ENCODE results near the gene TEX14.
"Not testable (repeated sequence)": the region's sequence is repeated elsewhere in the genome, so short reads cannot be mapped to it uniquely, and the experiment has no call there.

TEX14 gene

GRCh38 chr17:58557981-58558380 is 133.9 kb downstream of the TEX14 start:
- no peak for DNase-seq

- no peak for DNase-seq
Measured at GRCh38 chr17:58556833-58557250, 135.0 kb downstream of the TEX14 start.

- DNase-seq, result not testable (repeated sequence)
Measured at GRCh38 chr17:58555109-58555508, 136.7 kb downstream of the TEX14 start.

- no peak for DNase-seq
Measured at GRCh38 chr17:58541249-58541648, 150.6 kb downstream of the TEX14 start.

DNA sequence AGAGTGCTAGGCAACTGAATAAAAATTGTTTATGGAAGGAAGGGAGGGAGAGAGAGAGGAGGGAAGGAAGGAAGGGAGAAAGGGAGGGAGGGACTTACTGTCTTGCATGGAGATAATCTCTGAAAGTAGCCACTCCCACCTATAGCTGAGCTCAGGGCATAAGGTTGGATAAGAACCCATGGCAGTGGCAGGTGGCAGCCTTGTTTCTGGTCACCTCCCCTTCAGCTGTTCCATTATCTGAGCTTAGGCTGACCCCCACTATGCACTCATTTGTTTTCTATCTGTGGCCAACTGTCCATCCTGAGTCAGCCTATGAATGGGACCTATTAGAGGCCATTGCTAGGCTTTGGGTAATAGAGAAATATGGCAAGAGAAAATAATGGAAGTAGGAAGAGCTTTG is 152.1 kb downstream of the TEX14 start:
- DNase-seq, result no peak

DNA sequence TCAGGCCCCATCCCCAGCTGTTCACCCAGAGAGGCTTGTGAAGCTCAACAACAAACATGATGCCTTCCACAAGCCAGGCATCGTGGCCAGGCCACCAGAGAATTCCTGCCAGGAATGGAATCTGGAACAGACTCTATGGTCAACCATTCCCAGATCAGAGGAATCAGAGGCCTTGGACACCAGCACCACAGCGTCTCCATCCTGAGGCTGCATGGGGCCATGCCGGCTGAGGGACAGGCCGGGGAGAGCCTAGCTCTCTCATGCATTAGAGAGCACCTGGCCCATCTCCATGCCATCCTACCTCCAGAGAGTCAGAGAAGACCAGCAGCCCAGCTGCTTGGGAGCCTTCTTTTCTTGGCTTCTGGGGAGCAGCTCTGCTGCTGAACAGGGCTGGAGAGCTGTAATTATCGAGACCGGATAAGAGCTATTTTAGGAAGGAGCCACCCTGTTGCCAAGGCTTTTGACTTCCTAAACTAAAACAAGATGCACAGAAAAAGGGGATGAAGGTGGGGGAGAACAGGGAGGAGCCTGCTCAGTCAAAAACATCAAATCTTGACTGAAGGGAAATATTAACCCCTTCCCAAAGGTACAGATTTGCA is 152.9 kb downstream of the TEX14 start:
- DNase-seq, result no peak

DNA sequence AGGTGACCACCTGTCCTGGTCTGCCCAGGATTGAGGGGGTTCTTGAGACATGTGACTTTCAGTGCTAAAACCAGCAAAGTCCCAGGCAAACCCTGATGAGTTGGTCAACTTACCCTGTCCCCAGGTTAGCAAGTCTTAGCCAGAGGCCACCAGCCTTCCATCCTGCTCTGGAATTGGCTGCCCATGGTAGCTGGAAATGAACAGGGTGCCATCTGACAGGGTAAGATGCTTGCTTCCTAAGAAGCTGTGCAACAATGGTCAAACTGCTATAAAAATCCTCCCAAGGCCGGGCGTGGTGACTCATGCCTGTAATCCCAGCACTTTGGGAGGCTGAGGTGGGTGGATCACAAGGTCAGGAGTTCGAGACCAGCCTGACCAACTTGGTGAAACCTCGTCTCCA is 154.6 kb downstream of the TEX14 start:
- no peak for DNase-seq

DNA sequence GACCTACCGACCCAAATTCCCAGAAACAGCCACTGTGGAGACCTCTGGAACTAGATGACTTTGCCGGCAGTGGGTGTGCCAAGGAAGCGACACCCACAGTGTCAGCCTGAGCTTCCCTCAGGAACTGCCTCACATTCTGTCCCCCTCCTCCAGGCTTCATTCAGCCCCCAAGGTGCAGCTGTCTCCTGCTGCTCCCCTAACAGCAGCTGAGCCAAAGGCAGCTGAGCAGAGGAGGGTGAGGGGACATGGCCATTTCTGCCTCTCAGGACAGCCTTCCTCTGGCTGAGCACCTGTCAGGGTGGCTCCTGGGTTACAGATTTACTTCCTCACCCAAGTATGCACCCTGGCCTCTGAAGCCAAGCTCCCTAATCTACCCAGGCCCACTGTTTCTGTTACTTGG is 155.3 kb downstream of the TEX14 start:
- no peak for DNase-seq

DNA sequence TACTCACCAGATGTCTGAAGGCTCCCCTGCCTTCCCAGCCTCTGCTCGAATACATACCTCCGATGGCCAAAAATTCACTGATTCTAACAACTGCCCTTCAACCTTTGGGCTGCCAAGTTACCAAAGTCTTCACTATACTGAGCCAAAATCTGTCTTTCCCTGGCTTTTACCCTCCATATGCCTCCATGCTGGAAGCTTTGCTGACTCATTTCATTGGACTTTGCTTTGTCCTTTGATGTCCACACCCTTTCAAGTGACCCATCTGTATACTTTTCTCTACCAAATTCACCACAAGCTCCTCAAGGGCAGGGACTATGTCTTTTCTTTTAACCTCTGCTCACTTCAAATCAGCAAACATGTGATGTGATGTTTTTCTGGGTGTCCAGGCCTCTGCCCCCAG is 156.4 kb downstream of the TEX14 start:
- DNase-seq, result no peak

DNA sequence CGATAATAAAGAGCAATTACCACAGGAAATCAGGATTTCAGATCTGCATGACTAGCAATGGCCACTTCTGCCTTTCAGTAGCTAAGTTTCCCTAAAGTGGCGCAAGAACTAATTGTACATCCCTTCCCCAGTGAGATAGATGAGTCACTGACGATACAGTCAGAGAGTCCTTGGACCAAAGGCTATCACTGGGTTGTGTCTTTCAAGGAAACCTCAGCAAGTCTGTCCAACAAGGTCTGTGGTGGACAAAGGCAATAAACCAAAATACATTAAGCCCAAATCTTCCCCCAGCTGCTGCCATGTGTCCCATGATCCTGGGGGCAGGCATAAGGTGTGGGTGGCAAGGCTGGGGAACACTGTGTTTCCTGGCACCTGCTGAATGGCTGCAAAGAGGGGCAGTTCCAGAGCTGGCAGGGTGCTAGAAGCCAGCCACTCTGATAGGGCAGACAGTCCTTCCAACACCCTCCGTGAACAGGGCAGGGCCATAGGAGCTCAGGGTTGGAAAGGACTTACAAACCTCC is 156.9 kb downstream of the TEX14 start:
- DNase-seq, result no peak

DNA sequence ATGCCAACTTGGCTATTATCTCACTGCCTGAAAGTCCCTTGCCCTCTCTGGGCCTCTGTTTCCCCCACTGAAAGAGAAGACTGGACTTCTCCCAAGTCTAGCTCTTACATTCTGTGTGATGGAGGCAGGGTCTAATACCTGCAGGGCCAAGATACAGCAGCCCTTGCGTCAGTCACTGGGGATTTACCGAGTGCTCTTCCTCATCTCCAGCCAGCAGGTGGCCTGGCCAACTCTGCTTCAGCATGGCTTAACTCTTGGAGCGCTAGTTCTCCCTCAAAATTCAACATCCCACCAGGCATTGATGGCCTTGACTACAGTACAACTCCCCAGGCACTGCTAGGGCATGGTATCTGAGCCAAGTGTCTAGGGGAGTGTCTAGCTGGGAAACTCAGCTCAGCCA is 157.5 kb downstream of the TEX14 start:
- DNase-seq, result no peak

DNA sequence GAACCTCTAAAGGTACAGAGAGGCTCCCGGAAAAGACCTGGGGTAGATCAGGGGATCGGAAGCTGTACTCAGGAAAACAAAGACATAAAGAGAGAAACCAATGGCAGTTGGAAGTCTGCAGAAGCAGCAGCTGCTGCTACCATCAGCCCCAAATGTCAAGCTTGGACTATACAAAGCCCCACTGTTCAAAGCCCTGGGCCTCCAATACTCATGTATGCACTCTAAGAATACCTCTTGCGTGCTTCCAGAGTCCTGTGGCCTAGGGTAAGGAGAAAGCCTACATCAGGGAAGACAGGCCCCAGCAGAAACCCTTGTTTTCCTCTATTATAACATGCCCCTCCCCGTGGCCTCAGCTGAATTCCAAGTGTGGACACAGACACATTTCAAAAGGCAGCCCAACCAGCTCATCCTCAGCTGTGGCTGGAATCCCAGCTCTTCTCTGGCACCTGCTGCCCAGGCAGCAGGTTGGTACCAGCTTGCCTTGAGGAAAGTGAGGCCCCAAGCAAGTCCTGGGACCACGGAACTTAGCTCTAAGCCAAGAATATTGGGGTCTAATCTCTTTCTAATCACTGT is 158.1 kb downstream of the TEX14 start:
- no peak for DNase-seq

GRCh38 chr17:58532555-58532951 is 159.3 kb downstream of the TEX14 start:
- no peak for DNase-seq

DNA sequence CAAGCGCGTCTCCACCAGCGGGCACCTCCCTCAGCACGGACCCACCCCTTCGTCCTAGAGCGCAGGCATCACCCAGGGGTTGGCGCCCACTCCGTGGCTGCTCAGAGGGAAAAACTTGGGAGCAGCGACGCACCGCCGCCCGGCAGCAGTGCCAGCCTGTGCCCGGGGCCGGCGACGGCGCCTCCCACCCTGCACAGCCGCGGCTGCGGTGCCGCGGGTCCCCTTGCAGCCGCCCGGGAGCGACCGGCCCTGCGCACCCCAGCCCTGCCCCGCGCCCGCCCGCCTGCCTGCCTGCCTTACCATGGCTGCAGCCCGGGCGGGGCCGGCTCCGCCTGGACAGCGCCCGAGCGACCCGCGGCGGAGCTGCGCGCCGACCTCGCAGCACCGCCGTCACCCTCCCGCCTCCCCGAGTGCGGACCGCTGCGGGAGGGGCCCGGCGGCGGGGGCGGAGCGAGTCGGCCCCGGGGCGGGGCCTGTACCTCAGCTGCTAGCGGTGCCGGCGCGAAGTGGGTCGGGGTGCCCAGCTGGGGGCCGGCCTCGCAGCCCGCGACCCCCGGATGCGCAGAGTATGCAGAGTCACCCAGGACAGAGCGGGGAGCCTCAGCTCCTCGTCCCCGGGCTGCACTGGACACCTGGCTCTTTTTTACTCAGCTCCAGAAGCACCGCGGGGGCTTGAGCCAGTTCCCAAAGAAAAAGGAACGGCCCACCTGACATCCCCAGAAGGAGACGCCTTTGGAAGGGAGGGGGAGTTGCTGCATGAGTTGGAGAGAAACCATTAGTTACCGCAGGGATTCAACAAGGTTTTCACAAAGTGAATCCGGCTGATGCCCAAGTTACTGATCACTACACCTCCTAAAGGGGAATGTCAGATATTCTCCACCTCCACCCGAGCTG is 159.9 kb downstream of the TEX14 start:
- peak; percentile 66 for DNase-seq

DNA sequence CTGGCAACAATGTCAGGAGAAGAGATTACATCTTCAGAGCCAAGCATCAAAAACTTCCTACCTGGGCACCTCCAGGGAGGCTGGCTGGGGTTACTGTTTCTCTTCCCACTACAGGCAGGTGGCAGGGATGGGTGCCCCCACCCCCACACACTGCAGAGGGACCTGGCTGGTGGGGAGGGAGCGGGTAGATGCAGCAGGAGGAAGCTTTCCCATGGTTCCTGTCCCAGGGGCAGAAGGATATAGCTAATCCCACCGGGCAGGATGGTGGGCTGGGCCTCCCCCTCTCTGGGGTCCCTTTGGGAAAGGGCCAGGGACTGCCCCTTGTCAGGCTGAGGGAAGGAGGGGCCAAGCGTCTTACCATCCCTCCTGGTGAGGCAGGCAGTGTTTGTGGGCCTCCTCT is 160.7 kb downstream of the TEX14 start:
- no peak for DNase-seq

- no peak for DNase-seq
Measured at GRCh38 chr17:58530655-58531054, 161.2 kb downstream of the TEX14 start.

- DNase-seq, result no peak
Measured at GRCh38 chr17:58529275-58529674, 162.6 kb downstream of the TEX14 start.

GRCh38 chr17:58528443-58528842 is 163.4 kb downstream of the TEX14 start:
- no peak for DNase-seq

DNA sequence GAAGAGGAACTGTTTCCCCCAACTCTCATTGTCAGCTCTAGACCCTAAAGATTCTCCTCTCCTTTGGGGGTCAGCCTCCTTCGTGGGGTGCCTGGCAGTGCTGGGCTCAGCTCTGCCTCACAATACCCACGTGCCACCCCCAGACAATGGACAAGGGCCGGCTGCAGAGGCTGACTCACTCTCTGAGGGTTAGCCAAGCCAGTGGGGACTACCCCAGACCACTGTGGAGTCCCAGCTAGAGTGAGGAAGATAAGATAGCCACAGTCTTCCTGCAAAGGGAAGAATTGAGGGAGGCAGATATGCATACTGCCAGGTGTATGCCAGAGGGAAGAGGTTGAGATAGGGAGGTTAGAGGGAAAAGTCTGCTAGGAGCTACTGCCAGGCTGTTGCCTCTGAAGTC is 163.9 kb downstream of the TEX14 start:
- no peak for DNase-seq

- DNase-seq, result no peak
Measured at GRCh38 chr17:58527306-58527705, 164.5 kb downstream of the TEX14 start.

DNA sequence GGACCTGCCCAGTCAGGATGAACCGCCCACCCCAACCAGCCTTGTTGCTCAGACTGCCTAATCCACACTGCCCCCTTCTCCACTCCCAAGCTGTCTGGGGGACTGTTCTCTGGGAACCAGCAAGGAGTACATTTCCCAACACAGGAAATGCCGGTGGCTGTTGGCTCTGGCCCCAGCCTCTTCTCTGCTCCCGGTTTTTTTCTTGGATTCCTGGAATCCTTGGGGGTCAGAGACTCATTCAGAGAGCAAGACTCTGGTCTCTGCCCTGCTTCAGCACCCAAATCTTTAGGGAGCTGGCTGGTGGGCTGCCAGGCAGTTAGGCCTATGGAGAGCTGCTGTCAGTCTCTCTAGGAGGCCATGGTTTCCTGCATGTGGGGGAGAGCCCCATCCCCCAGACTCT is 166.6 kb downstream of the TEX14 start:
- DNase-seq, result peak; percentile 72

DNA sequence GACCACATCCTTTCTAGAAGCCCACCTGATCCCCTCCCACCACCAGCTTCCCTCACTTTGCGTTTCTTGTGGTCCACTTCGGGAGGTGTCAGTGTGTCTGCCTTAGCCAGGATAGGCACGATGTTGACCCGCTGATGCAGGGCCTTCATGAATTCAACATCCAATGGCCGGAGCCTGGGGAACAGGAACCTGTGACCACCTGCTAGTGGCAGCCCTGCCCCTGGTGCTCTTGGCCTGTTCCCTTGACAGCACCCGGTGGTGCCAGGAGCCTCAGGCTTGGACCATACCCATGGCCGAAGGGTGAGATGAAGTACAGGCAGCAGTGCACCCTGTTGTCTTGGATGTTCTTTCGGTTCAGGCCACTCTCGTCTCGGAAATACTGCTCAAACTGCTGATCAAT is 170.2 kb downstream of the TEX14 start:
- no peak for DNase-seq

DNA sequence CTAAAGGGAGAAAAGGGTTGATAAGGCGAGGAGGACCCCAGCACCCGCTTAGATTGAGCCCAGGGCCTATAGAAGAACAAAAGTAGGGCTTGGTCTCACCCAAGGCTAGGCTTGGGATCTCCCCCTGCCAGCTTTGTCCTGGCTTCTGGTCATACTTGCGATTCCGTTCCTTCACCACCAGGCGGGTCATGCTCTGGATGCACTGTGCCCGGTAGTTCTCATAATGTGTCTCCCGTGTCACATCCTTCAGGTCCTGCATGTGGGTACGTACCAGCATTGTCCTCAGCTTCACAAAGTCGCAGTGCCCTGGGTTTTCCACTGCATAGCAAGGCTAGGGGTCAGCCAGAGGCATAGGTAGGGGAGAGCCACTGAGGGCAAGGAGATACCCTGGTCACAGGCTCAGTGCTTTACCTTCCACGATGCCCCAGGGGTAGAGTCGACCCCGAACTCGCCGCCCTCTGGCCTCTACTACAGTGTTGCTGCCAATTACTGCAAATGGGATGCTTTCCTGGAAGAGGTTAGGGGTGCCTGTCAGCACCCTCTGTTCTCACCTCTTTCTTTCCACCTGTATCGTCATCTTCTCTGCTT is 170.9 kb downstream of the TEX14 start:
- no peak for DNase-seq

Measured in left hindlimb (tissue), 1 donor.